GM19035 (cell line): Measurements from ENCODE around the gene GAS2L3.
A peak's percentile ranks its signal among the peaks of the same experiment; 100 is the strongest.
"Not testable (repeated sequence)": the region's sequence is repeated elsewhere in the genome, so short reads cannot be mapped to it uniquely, and the experiment has no call there.

ENCODE experiments used
- ATAC-seq: cut with Tn5 transposase; IDR thresholded peaks from one replicate; pipeline ENCODE4 v1.9.1; 2021; ENCODE audit not compliant: unreplicated experiment

The GAS2L3 gene

GRCh38 chr12:100573292-100574186 lies at the start of gene GAS2L3:
Gene GAS2L3, plus strand, starts transcription at chr12:100573684. Its CDS starts 21,221 bp downstream, at chr12:100594905.
- ATAC-seq, result peak; percentile 99

- no peak for ATAC-seq
These were observed 45.5 kb upstream of the GAS2L3 start for GRCh38 chr12:100528034-100528433.

- no peak for ATAC-seq
These were observed 44.9 kb upstream of the GAS2L3 start for GRCh38 chr12:100528471-100529127.

GRCh38 chr12:100529756-100530350 lies 43.6 kb upstream of the GAS2L3 start:
- no peak for ATAC-seq

GRCh38 chr12:100533376-100533775 lies 40.1 kb upstream of the GAS2L3 start:
- ATAC-seq, result no peak

GRCh38 chr12:100534625-100535227 lies 38.8 kb upstream of the GAS2L3 start:
- no peak for ATAC-seq

- ATAC-seq, result no peak
These were observed 34.3 kb upstream of the GAS2L3 start for GRCh38 chr12:100539202-100539601.

- ATAC-seq, result no peak
These were observed 29.3 kb upstream of the GAS2L3 start for GRCh38 chr12:100544165-100544564.

- no peak for ATAC-seq
These were observed 28.4 kb upstream of the GAS2L3 start for GRCh38 chr12:100545092-100545491.

- no peak for ATAC-seq
These were observed 19.5 kb upstream of the GAS2L3 start for GRCh38 chr12:100553936-100554335.

GRCh38 chr12:100554608-100555077 lies 18.8 kb upstream of the GAS2L3 start:
- ATAC-seq, result no peak

GRCh38 chr12:100555722-100556121 lies 17.8 kb upstream of the GAS2L3 start:
- ATAC-seq, result no peak

GRCh38 chr12:100557357-100557756 lies 16.1 kb upstream of the GAS2L3 start:
- no peak for ATAC-seq

GRCh38 chr12:100559261-100559660 lies 14.2 kb upstream of the GAS2L3 start:
- ATAC-seq, result not testable (repeated sequence)

- no peak for ATAC-seq
These were observed 9.4 kb upstream of the GAS2L3 start for GRCh38 chr12:100564090-100564489.

- no peak for ATAC-seq
These were observed 8.5 kb upstream of the GAS2L3 start for GRCh38 chr12:100564905-100565467.

GRCh38 chr12:100565987-100566545 lies 7.4 kb upstream of the GAS2L3 start:
- no peak for ATAC-seq

- peak; percentile 91 for ATAC-seq
These were observed 6.4 kb upstream of the GAS2L3 start for GRCh38 chr12:100566887-100567637.

GRCh38 chr12:100567945-100568344 lies 5.5 kb upstream of the GAS2L3 start:
- ATAC-seq, result no peak

GRCh38 chr12:100572184-100572583 lies 1.3 kb upstream of the GAS2L3 start:
- no peak for ATAC-seq
